Gastrocnemius medialis (tissue), 4 donors: ENCODE measurements around the gene PLPP7.

ENCODE experiments used
- POLR2A ChIP-seq, 2 donors: fragments of 450-650 bp; IDR thresholded peaks; one replicate each; pipeline ENCODE4 v1.6.1; 2017; ENCODE audit warnings: antibody characterized with exemption in 2 of 2, mild to moderate bottlenecking in 2 of 2, moderate library complexity in 2 of 2
- TF ChIP-seq, protein P1 (sequence below), 5 experiments: fragments of 450-650 bp in 3 of 5; fragments of 200-600 bp in 2 of 5; sonication (generic) in 2 of 5; IDR thresholded peaks in 4 of 5; conservative IDR thresholded peaks in 1 of 5; 1 replicate in 4 of 5; 2 replicates in 1 of 5; pipeline ENCODE4 v1.5.1; 2016 to 2019; ENCODE audit warnings: antibody characterized with exemption in 5 of 5, mild to moderate bottlenecking in 3 of 5, moderate library complexity in 3 of 5

DNA sequence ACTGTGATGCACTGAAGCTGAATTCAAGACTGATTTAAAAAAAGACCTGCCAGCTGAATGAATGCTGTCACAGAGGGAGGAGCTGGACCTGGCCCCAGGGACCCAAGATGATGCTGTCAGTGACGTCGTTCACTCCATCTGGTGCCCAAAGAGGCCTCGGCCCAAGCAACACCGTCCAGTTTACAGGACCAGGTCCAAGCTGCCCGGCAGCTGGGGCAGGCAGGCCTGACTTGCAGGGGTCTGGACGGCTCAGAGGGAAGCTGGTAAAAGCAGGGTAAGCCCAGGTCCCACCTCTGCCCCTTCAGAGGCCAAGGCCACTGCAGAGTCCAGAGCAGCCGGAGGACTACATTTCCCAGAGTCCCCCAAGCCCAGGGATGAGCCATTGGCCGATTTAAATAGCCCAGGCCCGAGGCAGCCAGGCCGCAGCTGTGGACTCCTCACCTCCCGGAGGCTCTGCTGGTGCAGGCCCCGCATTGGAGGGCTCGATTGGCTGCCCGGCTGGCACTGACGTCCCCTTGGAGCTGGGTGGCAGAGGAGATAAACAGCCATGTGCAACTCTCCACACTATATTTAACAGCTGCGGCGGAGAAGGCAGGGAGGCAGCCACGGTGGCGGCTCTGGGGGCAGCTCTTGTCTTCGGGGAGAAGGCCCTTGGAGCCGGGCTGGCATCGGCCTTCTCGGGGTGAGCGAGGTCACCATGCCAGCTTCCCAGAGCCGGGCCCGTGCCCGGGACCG is at the start of gene PLPP7:
- TF ChIP-seq, protein P1, sequence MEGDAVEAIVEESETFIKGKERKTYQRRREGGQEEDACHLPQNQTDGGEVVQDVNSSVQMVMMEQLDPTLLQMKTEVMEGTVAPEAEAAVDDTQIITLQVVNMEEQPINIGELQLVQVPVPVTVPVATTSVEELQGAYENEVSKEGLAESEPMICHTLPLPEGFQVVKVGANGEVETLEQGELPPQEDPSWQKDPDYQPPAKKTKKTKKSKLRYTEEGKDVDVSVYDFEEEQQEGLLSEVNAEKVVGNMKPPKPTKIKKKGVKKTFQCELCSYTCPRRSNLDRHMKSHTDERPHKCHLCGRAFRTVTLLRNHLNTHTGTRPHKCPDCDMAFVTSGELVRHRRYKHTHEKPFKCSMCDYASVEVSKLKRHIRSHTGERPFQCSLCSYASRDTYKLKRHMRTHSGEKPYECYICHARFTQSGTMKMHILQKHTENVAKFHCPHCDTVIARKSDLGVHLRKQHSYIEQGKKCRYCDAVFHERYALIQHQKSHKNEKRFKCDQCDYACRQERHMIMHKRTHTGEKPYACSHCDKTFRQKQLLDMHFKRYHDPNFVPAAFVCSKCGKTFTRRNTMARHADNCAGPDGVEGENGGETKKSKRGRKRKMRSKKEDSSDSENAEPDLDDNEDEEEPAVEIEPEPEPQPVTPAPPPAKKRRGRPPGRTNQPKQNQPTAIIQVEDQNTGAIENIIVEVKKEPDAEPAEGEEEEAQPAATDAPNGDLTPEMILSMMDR (IDR thresholded peaks at IDR 0.05 in 4 of 5, conservative IDR thresholded peaks at IDR 0.05 in 1 of 5), result peak in 1 of 5 experiments; percentile 12
- peak; percentile 98 for TF ChIP-seq POLR2A (IDR thresholded peaks at IDR 0.05)
